NCI-H69 (cell line): Measurements from ENCODE around the gene PIAS3.
A peak's percentile ranks its signal among the peaks of the same experiment; 100 is the strongest.
"Not testable (repeated sequence)": the region's sequence is repeated elsewhere in the genome, so short reads cannot be mapped to it uniquely, and the experiment has no call there.

Source experiments
- DNase-seq: peaks from one replicate; lab custom pipeline; 2025; lab: John Stamatoyannopoulos, UW

Gene PIAS3

DNA sequence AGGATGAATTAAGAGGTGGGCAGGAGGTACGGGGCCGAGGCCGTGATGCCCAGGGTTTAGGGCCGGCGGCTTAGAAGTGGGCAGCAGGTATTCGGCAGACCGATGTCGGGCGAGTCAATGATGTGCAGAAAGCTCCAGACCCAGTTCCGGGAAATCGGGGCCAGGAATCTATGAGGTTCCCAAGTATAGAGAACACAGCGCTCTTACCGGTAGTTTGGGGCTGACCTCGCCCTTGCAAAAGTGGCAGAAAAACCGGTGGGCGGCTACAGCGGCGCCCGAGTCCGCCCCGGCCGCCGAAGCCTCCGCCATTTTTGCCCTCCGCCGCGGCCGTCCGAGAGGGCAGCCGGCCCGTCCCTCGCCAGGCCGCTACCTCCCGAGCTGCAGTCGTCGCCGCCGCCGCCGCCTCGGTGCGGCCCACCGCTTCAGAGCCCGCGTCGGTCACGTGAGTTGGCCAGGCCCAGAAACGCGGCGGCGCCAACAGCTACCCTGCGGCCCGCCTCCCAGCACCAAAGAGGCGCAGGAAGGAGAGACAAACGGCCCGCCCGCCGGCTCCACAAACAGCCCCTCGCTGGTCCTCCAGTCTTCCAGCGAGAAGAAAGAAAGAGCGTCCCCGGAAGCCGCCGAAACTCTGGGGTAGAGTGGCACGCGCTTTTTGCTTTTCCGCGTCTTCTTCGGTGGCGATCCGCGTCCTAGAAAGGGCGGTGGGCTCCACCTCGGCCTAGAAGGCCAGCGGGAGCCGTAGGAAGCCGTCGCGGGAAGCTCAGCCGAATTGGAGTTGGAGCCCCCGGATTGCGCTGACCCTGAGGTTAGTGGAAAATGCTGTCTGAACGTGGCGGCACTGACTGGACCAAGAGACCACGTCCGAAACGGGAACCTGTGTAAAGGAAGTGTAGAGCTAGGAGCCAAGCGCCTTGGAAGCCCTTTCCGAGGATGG lies 35.0 kb downstream of the PIAS3 start, which contains the start of the genes POLR3C and RNF115:
POLR3C (plus strand) TSS at position 636 of the 934 bp plus-strand sequence. CDS start 1,577 bp downstream, outside the sequence.
RNF115 (minus strand) TSS at position 531 of the 934 bp plus-strand sequence; CDS start at position 309, 222 bp downstream.
- peak; percentile 98 for DNase-seq

DNA sequence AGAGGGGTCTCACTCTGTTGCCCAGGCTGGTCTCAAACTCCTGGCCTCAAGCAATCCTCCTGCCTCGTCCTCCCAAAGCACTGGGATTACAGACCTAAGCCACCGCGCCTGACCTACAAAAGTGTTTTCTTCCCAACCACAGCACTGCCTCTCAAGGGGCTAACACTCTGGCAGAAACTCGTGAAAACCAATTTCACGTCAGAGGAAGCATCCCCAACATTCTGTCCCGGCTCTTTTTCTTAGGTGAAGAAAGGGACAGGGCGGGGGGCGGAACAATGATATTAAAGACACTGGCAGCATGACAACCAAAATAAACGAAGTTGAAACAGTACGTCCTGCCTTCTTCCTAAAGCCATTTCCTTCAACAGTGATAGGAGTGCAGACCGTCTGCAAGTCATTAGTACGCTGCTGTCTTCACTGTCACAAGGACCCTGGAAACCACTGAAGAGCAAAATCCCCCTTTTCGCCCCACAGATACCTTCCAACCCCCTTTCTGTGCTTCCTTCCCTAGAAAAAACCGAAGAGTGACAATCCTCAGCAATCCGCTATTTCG lies 36.0 kb downstream of the PIAS3 start:
- not testable (repeated sequence) for DNase-seq

DNA sequence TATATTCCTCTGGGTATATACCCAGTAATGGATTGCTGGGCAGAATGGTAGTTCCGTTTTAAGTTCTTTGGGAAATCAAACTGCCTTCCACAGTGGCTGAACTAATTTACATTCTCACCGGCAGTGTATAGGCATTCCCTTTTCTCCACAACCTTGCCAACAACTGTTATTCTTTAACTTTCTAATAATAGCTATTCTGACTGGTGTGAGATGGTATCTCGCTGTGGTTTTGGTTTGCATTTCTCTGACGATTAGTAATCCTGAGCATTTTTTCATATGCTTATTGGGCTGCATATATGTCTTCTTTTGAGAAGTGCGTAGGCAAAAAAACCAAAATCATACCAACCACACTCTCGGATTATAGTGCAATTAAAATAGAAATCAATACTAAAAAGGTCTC lies 40.8 kb downstream of the PIAS3 start:
- DNase-seq, result not testable (repeated sequence)

DNA sequence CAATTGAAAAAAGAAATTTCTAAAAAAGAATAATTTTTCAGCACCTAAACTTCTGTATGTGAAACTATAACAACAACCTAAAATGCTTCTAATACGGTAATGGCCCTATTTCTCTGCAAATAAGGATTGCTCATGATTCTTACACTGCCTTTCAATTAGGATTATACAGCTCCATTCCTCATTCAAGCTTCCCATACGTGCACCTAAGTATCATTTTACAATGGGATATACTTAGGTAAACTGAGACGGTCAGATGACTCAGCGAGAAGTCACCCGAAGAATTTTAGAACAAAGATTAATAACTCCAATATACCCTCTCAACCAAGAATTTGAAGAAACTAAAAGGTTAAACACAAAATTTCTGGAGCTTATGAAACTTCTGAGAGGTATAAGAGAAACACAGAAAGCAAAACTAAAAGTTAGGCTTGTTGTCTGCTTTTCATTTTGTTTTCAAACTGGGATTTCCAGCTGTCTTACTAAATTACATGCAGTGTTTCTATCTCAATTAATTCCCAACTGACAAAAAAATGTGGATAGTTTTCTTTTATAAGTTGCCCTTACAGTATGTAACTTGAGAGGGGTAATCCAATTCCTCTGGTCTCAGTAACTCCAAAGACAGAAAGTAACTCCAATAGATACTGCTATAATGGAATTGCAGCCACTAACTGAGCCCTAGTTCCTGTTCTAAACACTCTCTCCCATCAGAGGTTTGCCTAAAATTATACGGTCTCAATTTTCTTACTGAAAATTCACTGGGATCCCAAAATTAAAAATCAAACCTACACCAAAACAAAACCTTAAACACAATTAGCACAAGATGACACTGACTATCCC lies 45.7 kb downstream of the PIAS3 start:
- not testable (repeated sequence) for DNase-seq

DNA sequence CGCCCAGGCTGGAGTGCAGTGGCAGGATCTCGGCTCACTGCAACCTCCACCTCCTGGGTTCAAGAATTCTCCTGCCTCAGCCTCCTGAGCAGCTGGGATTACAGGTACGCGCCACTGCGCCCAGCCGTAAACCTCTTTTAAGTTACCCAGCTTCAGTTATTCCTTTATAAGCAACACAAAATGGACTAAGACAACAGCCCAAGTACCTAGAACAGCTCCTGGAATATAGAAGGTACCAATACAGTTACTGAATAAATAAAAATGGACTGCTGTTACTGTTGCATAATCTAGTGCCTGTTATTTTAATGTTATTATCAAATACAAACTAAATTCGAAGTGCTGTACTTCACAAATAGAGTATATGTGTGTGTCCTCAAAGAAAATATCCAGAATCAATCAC lies 52.0 kb downstream of the PIAS3 start:
- no peak for DNase-seq

DNA sequence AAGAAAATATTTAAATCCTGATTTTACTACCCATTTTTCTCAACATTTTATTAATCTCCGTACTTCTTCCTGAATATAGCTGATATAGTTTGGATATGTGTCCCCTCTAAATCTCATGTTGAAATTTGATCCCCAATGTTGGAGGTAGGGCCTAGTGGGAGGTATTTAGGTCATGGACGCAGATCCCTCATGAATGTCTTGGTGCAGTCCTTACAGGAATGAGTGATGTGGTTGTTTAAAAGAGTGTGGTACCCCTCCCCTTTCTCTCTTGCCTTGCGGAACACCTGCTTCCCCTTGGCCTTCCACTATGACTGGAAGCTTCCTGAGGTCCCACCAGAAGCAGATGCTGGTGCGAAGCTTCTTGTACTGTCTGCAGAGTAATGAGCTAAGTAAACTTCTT lies 52.5 kb downstream of the PIAS3 start:
- DNase-seq, result no peak

DNA sequence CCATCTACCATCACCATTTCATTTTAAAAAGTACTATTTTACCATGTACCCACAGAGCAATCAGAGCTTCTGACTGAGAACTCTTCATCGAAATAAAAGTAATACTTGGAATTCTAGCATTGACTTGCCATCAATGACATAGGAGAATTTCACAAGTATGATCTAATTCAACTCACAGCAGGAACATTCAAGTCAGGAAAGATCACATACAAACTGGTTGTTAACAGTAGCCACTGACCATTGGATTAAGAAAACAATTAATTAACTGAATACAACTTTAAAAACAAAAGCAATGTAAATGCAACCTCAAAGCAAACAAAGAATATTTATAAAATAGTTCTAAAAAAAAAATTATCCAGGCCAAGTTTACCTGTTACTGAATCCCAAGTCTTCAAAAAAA lies 53.8 kb downstream of the PIAS3 start:
- no peak for DNase-seq

DNA sequence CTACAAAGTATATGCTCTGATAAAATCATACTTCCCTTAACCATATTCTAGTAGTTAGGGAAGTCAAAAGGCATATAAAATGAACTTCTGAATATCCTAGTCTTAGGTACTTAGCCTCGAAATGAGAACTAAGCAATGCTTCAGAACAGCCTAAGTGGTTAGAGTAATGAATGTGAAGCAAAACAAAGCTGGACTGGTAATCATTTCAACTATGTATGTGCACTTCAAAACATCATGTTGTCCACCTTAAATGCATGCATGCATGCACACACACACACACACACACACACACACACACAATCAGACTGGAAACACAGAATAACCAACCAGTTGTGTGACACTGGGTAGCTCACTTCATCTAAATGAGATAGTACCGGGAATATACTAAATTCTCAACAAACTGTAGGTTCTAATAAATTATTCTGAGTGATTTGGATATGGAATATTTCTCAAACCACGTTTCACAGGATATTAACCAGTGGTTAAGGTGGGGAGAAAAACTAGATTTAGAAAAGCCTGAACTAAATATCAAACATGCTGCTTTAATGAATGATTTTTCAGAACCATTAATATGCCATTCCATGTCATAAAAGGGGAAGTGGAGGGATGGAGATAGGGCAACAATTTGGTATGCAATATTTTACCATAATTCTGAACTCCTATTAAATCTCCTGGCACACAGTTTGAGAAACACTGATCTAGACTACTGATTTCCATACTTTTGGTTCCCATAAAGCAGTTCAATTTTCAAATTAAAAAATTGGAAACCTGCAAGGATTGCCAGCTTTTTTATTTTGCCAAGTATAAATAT lies 54.4 kb downstream of the PIAS3 start:
- no peak for DNase-seq

DNA sequence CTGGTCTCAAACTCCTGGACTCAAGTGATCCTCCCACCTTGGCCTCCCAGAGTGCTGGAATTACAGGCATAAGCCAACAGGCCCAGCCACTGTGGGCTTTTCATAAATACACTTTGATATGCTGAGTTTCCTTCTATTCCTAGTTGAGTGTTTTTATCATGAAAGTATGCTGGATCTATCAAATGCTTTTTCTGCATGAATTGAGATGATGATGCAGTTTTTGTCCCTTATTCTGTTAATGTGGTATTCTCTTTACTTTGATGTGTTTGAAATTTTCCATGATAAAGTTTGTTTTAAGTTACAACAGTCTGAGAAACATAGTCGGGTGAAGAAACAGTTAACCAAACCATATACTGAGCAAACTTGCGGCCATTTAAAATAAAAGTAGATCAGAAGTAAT lies 59.1 kb downstream of the PIAS3 start:
- DNase-seq, result no peak
